Astrocyte of the hippocampus (primary cell): Measurements from ENCODE around the gene KRTAP6-1.

Experiments
- DNase-seq: peaks from one replicate; pipeline ENCODE4 v3.0.0; 2011; ENCODE audit warnings: low read depth, low spot score

KRTAP6-1 gene

DNA sequence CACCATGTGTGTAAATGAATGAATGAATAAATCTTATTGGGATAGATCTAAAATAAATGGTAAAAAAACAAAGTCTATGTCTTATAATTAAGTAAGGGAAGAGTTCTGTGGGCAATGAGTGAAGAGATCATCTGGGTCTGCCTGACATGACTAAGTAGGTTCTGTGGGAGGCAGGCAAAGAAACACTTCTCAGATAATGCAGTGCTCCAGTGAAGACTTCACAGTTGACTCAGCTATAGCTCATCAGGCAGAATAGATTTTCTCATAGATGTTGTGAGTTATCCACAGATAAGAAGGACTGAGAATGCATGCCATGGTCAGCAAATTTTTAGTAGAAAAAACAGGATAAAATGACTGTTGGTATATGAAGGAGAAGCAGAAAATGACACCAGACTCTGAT lies 36.0 kb downstream of the KRTAP6-1 start:
- no peak for DNase-seq

DNA sequence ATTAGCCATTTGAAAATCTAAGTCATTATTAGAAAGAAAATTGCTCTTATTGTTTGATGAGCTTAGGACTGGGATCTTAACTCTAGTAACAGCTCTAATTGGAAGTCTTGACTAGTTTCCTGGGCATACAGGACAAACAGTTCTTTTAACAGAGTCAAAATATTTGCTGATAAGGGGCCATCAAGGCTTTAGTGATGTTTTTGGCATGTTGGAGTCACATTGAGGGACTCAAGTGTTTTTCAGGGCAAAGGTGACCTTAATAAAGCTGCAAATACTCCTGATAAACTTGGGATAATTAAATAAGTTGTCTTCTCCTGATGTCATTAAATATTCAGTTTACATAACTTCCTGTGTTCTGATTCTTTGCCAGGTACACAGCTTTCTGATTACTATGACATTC lies 46.1 kb downstream of the KRTAP6-1 start:
- DNase-seq = no peak

- no peak for DNase-seq
Measured at GRCh38 chr21:30563630-30564029, 50.1 kb downstream of the KRTAP6-1 start.
